ENCODE results near the gene ICAM2.

Gene ICAM2

DNA sequence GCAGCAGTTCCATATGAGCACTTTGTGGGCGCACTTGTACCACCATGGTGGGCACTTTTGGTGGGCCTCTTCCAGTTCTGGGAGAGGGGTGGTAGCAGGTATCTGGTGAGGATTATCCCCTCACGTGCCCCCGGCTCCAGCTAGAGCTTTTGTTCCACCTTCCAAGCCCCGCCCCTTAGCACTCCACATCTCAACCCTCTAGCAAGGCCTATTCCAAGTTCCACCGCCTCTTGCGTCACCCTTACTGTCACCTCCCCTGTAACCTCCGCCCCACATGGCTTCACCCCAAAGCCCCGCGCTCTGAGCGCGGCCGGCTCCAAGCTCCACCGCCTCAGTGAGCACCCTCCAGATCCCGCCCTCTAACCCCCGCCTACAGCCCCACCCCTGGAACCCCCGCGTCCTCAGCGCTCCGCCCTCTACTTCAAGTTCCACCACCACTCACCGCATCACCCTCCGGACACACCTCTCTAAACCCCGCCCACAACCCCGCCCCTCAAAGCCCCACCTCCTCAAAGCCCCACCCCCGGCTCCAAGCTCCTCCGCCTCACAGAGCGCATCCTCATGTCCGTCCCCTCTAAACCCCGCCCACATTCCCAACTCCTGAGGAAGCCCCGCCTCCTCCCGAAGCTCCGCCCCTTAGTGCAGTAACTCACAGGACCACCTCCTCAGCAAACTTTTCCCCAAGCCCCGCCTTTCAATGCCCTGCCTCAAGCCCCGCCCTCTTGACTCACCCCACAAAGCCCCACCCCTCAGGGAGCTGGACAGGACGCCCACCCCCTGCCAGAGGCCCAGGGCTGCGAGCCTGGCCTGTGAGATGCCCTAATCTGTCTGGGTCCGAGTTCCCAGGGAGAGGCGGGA lies 58.8 kb downstream of the ICAM2 start:
- peak; percentile 98 for DNase-seq (ENCODE audit: extremely low spot score)
- POLR2A ChIA-PET = no interaction called here
- no peak for TF ChIP-seq BHLHE40 (IDR thresholded peaks at IDR 0.05; ENCODE audit: borderline replicate concordance)
- TF ChIP-seq L3MBTL2 (conservative IDR thresholded peaks at IDR 0.05) = 0 out of 2 replicates have a peak, but pooled peaks have one; percentile 22
- CTCF ChIA-PET = interaction anchor here (0.7 to 1.0 kb wide), 4 partner anchors 11 to 71 kb away, joined by 3 to 4 read pairs (median 3); no protein-coding TSS in a partner anchor

DNA sequence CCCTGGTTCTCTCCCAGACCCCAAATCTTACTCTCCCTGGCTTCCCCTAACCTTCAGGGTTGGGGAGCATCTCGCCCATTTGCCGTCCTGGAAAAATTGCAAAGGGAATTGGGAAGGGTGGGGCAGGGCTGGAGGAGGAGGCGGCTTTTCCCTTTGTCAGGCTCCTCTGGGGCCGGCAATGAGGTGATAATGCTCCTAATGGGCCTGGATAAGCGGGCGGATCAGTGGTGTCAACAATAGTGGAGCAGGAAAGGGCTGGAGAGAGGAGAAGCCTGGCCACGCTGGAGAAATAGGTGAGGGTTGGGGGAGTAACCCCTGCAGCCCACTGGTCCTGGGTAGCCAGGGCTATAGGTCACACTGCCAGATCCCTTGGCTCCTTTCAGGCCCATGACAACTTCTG lies 60.0 kb downstream of the ICAM2 start:
- ChIA-PET POLR2A (no interaction called here), CTCF (no interaction called here)
- DNase-seq (ENCODE audit: extremely low spot score) = no peak
- no peak for TF ChIP-seq TARDBP (IDR thresholded peaks at IDR 0.05)
- no peak for TF ChIP-seq ZNF384 (IDR thresholded peaks at IDR 0.05)
- no peak for TF ChIP-seq NFRKB (IDR thresholded peaks at IDR 0.05)
- no peak for TF ChIP-seq SP1 (IDR thresholded peaks at IDR 0.05)
- TF ChIP-seq LEF1 (IDR thresholded peaks at IDR 0.05; ENCODE audit: borderline replicate concordance) = no peak
- no peak for TF ChIP-seq FOXA1 (IDR thresholded peaks at IDR 0.05)
- no peak for TF ChIP-seq HDGF (IDR thresholded peaks at IDR 0.05; ENCODE audit: borderline replicate concordance)
- TF ChIP-seq ELF4 (IDR thresholded peaks at IDR 0.05) = no peak
- TF ChIP-seq L3MBTL2 (conservative IDR thresholded peaks at IDR 0.05) = no peak
- TF ChIP-seq FOXK2 (IDR thresholded peaks at IDR 0.05) = no peak
- no peak for TF ChIP-seq BHLHE40 (IDR thresholded peaks at IDR 0.05; ENCODE audit: borderline replicate concordance)
- TF ChIP-seq, protein P1, sequence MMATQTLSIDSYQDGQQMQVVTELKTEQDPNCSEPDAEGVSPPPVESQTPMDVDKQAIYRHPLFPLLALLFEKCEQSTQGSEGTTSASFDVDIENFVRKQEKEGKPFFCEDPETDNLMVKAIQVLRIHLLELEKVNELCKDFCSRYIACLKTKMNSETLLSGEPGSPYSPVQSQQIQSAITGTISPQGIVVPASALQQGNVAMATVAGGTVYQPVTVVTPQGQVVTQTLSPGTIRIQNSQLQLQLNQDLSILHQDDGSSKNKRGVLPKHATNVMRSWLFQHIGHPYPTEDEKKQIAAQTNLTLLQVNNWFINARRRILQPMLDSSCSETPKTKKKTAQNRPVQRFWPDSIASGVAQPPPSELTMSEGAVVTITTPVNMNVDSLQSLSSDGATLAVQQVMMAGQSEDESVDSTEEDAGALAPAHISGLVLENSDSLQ (IDR thresholded peaks at IDR 0.05) = no peak
- TF ChIP-seq ARNT (IDR thresholded peaks at IDR 0.05) = no peak
- TF ChIP-seq CTBP1 (IDR thresholded peaks at IDR 0.05; ENCODE audit: borderline replicate concordance) = no peak
- no peak for TF ChIP-seq SUZ12 (IDR thresholded peaks at IDR 0.05)

DNA sequence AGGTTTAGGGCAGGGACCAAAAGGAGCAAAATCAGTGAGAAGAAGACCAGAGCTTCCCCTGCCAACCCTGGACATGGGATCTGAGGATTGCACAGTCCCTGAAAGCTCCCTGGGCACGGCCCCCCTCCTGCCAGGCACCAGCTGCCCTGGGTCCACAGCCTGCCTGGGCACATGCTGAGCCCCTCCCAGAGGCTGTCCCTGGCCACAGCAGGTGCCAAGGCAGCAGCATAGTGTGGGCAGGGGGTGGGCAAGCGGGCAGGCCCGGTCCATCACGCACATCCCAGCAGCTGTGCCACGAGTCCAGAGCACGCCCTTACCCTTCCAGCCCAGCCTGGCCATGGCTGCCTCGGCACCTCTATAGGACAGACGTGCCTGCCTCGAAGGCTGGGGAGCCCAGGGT lies 60.4 kb downstream of the ICAM2 start:
- CTCF ChIA-PET = no interaction called here
- no peak for DNase-seq (ENCODE audit: extremely low spot score)
- no peak for TF ChIP-seq L3MBTL2 (conservative IDR thresholded peaks at IDR 0.05)
- TF ChIP-seq, protein P1 (IDR thresholded peaks at IDR 0.05) = no peak
- no peak for TF ChIP-seq SUZ12 (IDR thresholded peaks at IDR 0.05)
- TF ChIP-seq FOXK2 (IDR thresholded peaks at IDR 0.05) = no peak
- TF ChIP-seq ZNF384 (IDR thresholded peaks at IDR 0.05) = no peak
- no peak for TF ChIP-seq CTBP1 (IDR thresholded peaks at IDR 0.05; ENCODE audit: borderline replicate concordance)
- no peak for TF ChIP-seq ARNT (IDR thresholded peaks at IDR 0.05)
- TF ChIP-seq LEF1 (IDR thresholded peaks at IDR 0.05; ENCODE audit: borderline replicate concordance) = no peak
- no peak for TF ChIP-seq SP1 (IDR thresholded peaks at IDR 0.05)
- TF ChIP-seq HDGF (IDR thresholded peaks at IDR 0.05; ENCODE audit: borderline replicate concordance) = no peak
- TF ChIP-seq ELF4 (IDR thresholded peaks at IDR 0.05) = no peak
- no peak for TF ChIP-seq FOXM1 (IDR thresholded peaks at IDR 0.05; ENCODE audit: borderline replicate concordance)
- no peak for TF ChIP-seq TARDBP (IDR thresholded peaks at IDR 0.05)
- no peak for TF ChIP-seq FOXA1 (IDR thresholded peaks at IDR 0.05)
- no peak for TF ChIP-seq NFRKB (IDR thresholded peaks at IDR 0.05)
- POLR2A ChIA-PET = no interaction called here

DNA sequence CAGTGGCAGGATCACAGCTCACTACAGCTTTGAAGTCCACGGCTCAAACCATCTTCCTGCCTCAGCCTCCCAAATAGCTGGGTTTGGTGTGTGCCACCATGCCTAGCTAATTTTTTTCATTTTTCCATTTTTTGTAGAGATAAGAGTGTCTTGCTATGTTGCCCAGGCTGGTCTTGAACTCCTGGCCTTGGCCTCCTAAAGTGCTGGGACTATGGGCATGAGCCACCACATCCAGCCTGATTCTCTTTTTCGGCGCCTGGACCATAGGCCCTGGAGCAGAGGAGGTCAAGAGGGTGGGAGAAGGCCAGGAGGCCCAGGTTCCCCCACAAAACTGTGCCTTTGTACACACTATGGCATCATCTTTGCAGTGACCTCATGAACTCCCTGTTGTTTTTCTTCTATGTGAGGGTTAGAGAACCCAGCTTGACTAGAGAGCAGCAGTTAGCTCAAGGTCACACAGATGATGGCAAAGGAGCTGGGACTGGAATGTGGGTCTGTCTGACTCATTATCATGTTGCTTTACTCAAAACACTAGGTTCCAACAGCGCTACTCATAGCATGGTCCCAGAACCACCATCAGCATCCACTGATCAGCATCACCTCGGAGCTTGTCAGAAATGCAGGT lies 64.0 kb downstream of the ICAM2 start:
- no peak for DNase-seq (ENCODE audit: extremely low spot score)
- ChIA-PET CTCF (interaction anchor here (2.3 kb wide), 1 partner anchor 10 kb away, joined by 7 read pairs; no protein-coding TSS in a partner anchor), POLR2A (no interaction called here)
- no peak for TF ChIP-seq L3MBTL2 (conservative IDR thresholded peaks at IDR 0.05)
- no peak for TF ChIP-seq SP1 (IDR thresholded peaks at IDR 0.05)
- no peak for TF ChIP-seq CTBP1 (IDR thresholded peaks at IDR 0.05; ENCODE audit: borderline replicate concordance)
- TF ChIP-seq FOXA1 (IDR thresholded peaks at IDR 0.05) = no peak
- no peak for TF ChIP-seq ELF4 (IDR thresholded peaks at IDR 0.05)
- no peak for TF ChIP-seq NFRKB (IDR thresholded peaks at IDR 0.05)
- no peak for TF ChIP-seq FOXK2 (IDR thresholded peaks at IDR 0.05)
- TF ChIP-seq, protein P1 (IDR thresholded peaks at IDR 0.05) = no peak
- no peak for TF ChIP-seq FOXM1 (IDR thresholded peaks at IDR 0.05; ENCODE audit: borderline replicate concordance)
- no peak for TF ChIP-seq ZNF384 (IDR thresholded peaks at IDR 0.05)
- no peak for TF ChIP-seq TARDBP (IDR thresholded peaks at IDR 0.05)
- no peak for TF ChIP-seq ARNT (IDR thresholded peaks at IDR 0.05)

DNA sequence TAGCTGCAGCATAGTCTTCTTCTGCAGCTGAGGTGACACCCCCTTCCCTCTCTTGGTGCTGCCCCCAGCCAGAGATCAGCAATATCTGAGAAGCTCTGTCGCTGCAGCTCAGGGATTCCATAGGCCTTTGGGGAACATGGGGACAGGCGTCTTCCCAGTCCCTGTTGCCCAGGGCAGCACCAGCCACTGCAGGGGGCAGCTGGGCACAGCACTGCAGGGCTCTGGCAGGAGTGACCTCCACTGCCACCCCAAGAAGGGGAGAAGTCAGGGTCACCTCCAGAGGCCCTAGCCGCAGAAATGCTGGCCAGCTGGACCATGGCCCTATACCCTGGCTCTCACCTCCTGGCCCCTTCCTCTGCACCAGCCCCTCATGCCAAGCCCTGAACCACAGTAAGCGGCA lies 64.6 kb downstream of the ICAM2 start:
- ChIA-PET CTCF (interaction anchor here (2.3 kb wide), 1 partner anchor 9 kb away, joined by 7 read pairs; no protein-coding TSS in a partner anchor), POLR2A (no interaction called here)
- no peak for TF ChIP-seq NFRKB (IDR thresholded peaks at IDR 0.05)
- no peak for TF ChIP-seq L3MBTL2 (conservative IDR thresholded peaks at IDR 0.05)
- no peak for TF ChIP-seq ELF4 (IDR thresholded peaks at IDR 0.05)
- TF ChIP-seq SP1 (IDR thresholded peaks at IDR 0.05) = no peak
- TF ChIP-seq ARNT (IDR thresholded peaks at IDR 0.05) = no peak
- TF ChIP-seq SUZ12 (IDR thresholded peaks at IDR 0.05) = no peak
- no peak for TF ChIP-seq ZNF384 (IDR thresholded peaks at IDR 0.05)
- TF ChIP-seq FOXA1 (IDR thresholded peaks at IDR 0.05) = no peak
- no peak for TF ChIP-seq HDGF (IDR thresholded peaks at IDR 0.05; ENCODE audit: borderline replicate concordance)
- TF ChIP-seq BHLHE40 (IDR thresholded peaks at IDR 0.05; ENCODE audit: borderline replicate concordance) = no peak
- no peak for TF ChIP-seq FOXK2 (IDR thresholded peaks at IDR 0.05)
- TF ChIP-seq LEF1 (IDR thresholded peaks at IDR 0.05; ENCODE audit: borderline replicate concordance) = no peak
- TF ChIP-seq CTBP1 (IDR thresholded peaks at IDR 0.05; ENCODE audit: borderline replicate concordance) = no peak
- TF ChIP-seq TARDBP (IDR thresholded peaks at IDR 0.05) = no peak
- TF ChIP-seq, protein P1 (IDR thresholded peaks at IDR 0.05) = no peak
- DNase-seq (ENCODE audit: extremely low spot score) = no peak

Data from HEK293T (cell line).